ENCODE data around the gene C20orf202. TPM values are rescaled to one million over a fixed set of nuclear protein-coding genes. Genes with fewer than 3 reads are reported as not detected.

Gene C20orf202
- total RNA-seq, 1 experiment from 2014 or later = not detected

- Histone ChIP-seq H3K27ac (ENCODE audit: low read depth, low read length) (no peak overlapping the region), H3K4me2 (ENCODE audit: low read length) (no peak overlapping the region), H3K4me1 (ENCODE audit: control insufficient read depth in 1 of 2, insufficient read depth in 2 of 2, low read length in 2 of 2) (no peaks in the 10 kb centered on the region), H3K36me3 (ENCODE audit: control insufficient read depth in 1 of 2, insufficient read depth in 2 of 2, low read length in 2 of 2) (no peaks in the 10 kb centered on the region), H3K9me3 (ENCODE audit: control insufficient read depth in 1 of 2, insufficient read depth in 1 of 2, low read depth in 1 of 2, low read length in 2 of 2) (no peaks in the 10 kb centered on the region), H3K9me2 (ENCODE audit: insufficient read depth) (no peaks in the 10 kb centered on the region), H3K27me3 (ENCODE audit: insufficient read depth, low read length) (no peaks in the 10 kb centered on the region), H3K4me3 (replicated peaks in 1 of 2; ENCODE audit: low read depth in 1 of 2, low read length in 2 of 2) (no peak overlapping the region), H2AFZ (ENCODE audit: low read depth, low read length, poor library complexity, severe bottlenecking) (no peak overlapping the region), H3K79me2 (ENCODE audit: insufficient read depth, low read length) (no peaks in the 10 kb centered on the region), H4K20me1 (ENCODE audit: insufficient read depth) (no peaks in the 10 kb centered on the region), H3K9ac (ENCODE audit: low read length) (no peak overlapping the region)
- intact Hi-C loops (cut with micrococcal nuclease) = no loop called here
- no peak for ATAC-seq
- TF ChIP-seq SRF (IDR thresholded peaks at IDR 0.05; ENCODE audit: low read depth) (no peak), POLR2AphosphoS5 (IDR thresholded peaks at IDR 0.05; ENCODE audit: low read depth, low read length) (no peak), ZNF274 (IDR thresholded peaks at IDR 0.05; ENCODE audit: low read depth, low read length) (no peak), ZBTB33 (IDR thresholded peaks at IDR 0.05; ENCODE audit: extremely low read depth, insufficient replicate concordance, low read length) (no peak), ELF1 (IDR thresholded peaks at IDR 0.05; ENCODE audit: borderline replicate concordance, low read depth) (no peak), CTCF (IDR thresholded peaks at IDR 0.05 in 2 of 3, conservative IDR thresholded peaks at IDR 0.05 in 1 of 3; ENCODE audit: borderline replicate concordance in 1 of 3, insufficient read depth in 1 of 3, low read depth in 2 of 3, low read length in 2 of 3) (no peak), REST (IDR thresholded peaks at IDR 0.05; ENCODE audit: low read depth) (no peak), EGR1 (IDR thresholded peaks at IDR 0.05; ENCODE audit: low read depth) (no peak), POLR2A (IDR thresholded peaks at IDR 0.05; ENCODE audit: borderline replicate concordance, extremely low read depth, insufficient read depth, insufficient read length) (no peak), MAX (IDR thresholded peaks at IDR 0.05) (no peak), TCF7L2 (IDR thresholded peaks at IDR 0.05; ENCODE audit: borderline replicate concordance, extremely low read depth, insufficient read depth, insufficient read length) (no peak), EZH2 (IDR thresholded peaks at IDR 0.05) (no peak), RAD21 (IDR thresholded peaks at IDR 0.05; ENCODE audit: low read depth) (no peak), ATF3 (IDR thresholded peaks at IDR 0.05) (no peak), JUND (IDR thresholded peaks at IDR 0.05) (no peak), ZFX (IDR thresholded peaks at IDR 0.05) (no peak), CEBPB (IDR thresholded peaks at IDR 0.05; ENCODE audit: low read depth) (no peak), EZH2phosphoT487 (IDR thresholded peaks at IDR 0.05; ENCODE audit: borderline replicate concordance) (no peak)
- ChIA-PET CTCF (no interaction called here), POLR2A (no interaction called here), RAD21 (ENCODE audit: low non-redundant PET in 1 of 2, low total read pairs in 2 of 2, uncharacterized antibody in 2 of 2, unreplicated experiment in 2 of 2) (no interaction called here)
- BruUV-seq (replicated peaks) = no TSS peak
- no peak for DNase-seq (ENCODE audit: low read depth, low spot score)
Observed at GRCh38 chr20:1178103-1178502, 25.2 kb upstream of the C20orf202 start.

Measured in HCT116 (cell line).